Endodermal cell (in vitro differentiated cells): Measurements from ENCODE around the gene CASP6. TPM values are rescaled to one million over a fixed set of nuclear protein-coding genes. Genes with fewer than 3 reads are reported as not detected.

Source experiments
- DNase-seq: peaks from one replicate; pipeline ENCODE4 v3.0.0-alpha.2; 2017
- H3K27ac ChIP-seq: 2 replicates; pipeline ENCODE4 v1.5.1; 2013; ENCODE audit warnings: mild to moderate bottlenecking, low read depth, low read length, moderate library complexity
- H3K27me3 ChIP-seq: 2 replicates; pipeline ENCODE4 v1.6.1; 2013; ENCODE audit warnings: mild to moderate bottlenecking, low read length, moderate library complexity; ENCODE audit not compliant: insufficient read depth, control insufficient read depth, poor library complexity, severe bottlenecking
- H3K36me3 ChIP-seq: 2 replicates; pipeline ENCODE4 v1.7.0; 2013; ENCODE audit warnings: mild to moderate bottlenecking, low read length, moderate library complexity; ENCODE audit not compliant: control insufficient read depth, insufficient read depth
- H3K4me1 ChIP-seq: one replicate; pipeline ENCODE4 v1.7.0; 2013; ENCODE audit warnings: low read length; ENCODE audit not compliant: control insufficient read depth, insufficient read depth
- H3K4me3 ChIP-seq: 2 replicates; pipeline ENCODE4 v1.5.1; 2013; ENCODE audit warnings: mild to moderate bottlenecking, low read length, moderate library complexity
- H3K9ac ChIP-seq: 2 replicates; pipeline ENCODE4 v1.6.1; 2013; ENCODE audit warnings: mild to moderate bottlenecking, low read length, moderate library complexity; ENCODE audit not compliant: poor library complexity, severe bottlenecking; ENCODE audit errors: extremely low read depth
- H3K9me3 ChIP-seq: 2 replicates; pipeline ENCODE4 v1.6.1; 2013; ENCODE audit warnings: mild to moderate bottlenecking, low read length, moderate library complexity; ENCODE audit not compliant: control insufficient read depth
- H3K27ac Mint-ChIP-seq: 2 replicates; pipeline ENCODE4 v1.8.0; 2020; ENCODE audit warnings: mixed read lengths
- H3K27me3 Mint-ChIP-seq: 2 replicates; pipeline ENCODE4 v1.8.0; 2021; ENCODE audit warnings: mild to moderate bottlenecking, mixed read lengths; ENCODE audit not compliant: insufficient read depth
- H3K36me3 Mint-ChIP-seq: 2 replicates; pipeline ENCODE4 v1.8.0; 2020; ENCODE audit warnings: low read depth, mixed read lengths
- H3K4me1 Mint-ChIP-seq: 2 replicates; pipeline ENCODE4 v1.8.0; 2020; ENCODE audit warnings: mixed read lengths
- H3K4me3 Mint-ChIP-seq: 2 replicates; pipeline ENCODE4 v1.8.0; 2020; ENCODE audit warnings: mild to moderate bottlenecking, moderate library complexity, mixed read lengths
- H3K9me3 Mint-ChIP-seq: 2 replicates; pipeline ENCODE4 v1.8.0; 2020; ENCODE audit warnings: mild to moderate bottlenecking, mixed read lengths
- CTCF ChIP-seq: fragments of 200-600 bp; sonication (generic); conservative IDR thresholded peaks from 2 replicates; pipeline ENCODE4 v1.5.0; 2021; ENCODE audit warnings: antibody characterized with exemption, mild to moderate bottlenecking
- WGBS, 2 experiments: methylation state at CpG; one replicate each; pipeline versions ENCODE4 v1.1.5 to v1.1.7; 2013; ENCODE audit warnings: missing lambda C conversion rate in 2 of 2, mixed read lengths in 1 of 2; ENCODE audit not compliant: insufficient coverage in 1 of 2, insufficient read length in 1 of 2; 5-methylcytosine and 5-hydroxymethylcytosine counted together
- total RNA-seq, 2 donors: library from RNA; stranded (reverse); fragmentation: NEBNext Ultra II Directional in 1 of 2; extraction: Animal tissue kit (Norgen Biotek cat#: 25700) in 1 of 2; gene quantifications; 2 replicates in 1 of 2; 3 replicates in 1 of 2; pipeline ENCODE4 v1.2.1, GENCODE V29; 2021

Gene CASP6
- total RNA-seq, 2 donors from 2014 or later, result 20.9 to 21.8 TPM

- Mint-ChIP-seq H3K9me3 (no peaks in the 10 kb centered on the region), H3K36me3 (peaks cover 5% of the 10 kb centered on the region), H3K4me3 (peak overlapping the region; percentile 82), H3K27ac (no peak overlapping the region), H3K27me3 (peaks cover 24% of the 10 kb centered on the region), H3K4me1 (peaks cover 27% of the 10 kb centered on the region)
- DNase-seq, result no peak
- peaks cover 19% of the 10 kb centered on the region for H3K27me3 ChIP-seq
- peak overlapping the region; percentile 88 for H3K4me3 ChIP-seq
- no peak for TF ChIP-seq CTCF
- peaks cover 12% of the 10 kb centered on the region for H3K36me3 ChIP-seq
- no peaks in the 10 kb centered on the region for H3K9me3 ChIP-seq
- peak overlapping the region; percentile 82 for H3K9ac ChIP-seq
- no peaks in the 10 kb centered on the region for H3K4me1 ChIP-seq
- 23 to 49% methylated on average over 5 to 11 of the region's 11 CpGs for WGBS, 2 experiments
- H3K27ac ChIP-seq, result no peak overlapping the region
Observed at GRCh38 chr4:109703664-109704361, 568 bp upstream of the CASP6 start.

GRCh38 chr4:109701566-109702410 is 1.5 kb downstream of the CASP6 start:
- H3K9me3 Mint-ChIP-seq, result peaks cover 2% of the 10 kb centered on the region

More at GRCh38 chr4:109701566-109702410, 1.5 kb downstream of the CASP6 start:
- Mint-ChIP-seq H3K27me3 (peaks cover 39% of the 10 kb centered on the region), H3K36me3 (peaks cover 15% of the 10 kb centered on the region), H3K4me3 (peak overlapping the region; percentile 82), H3K27ac (peak overlapping the region; percentile 96), H3K4me1 (peaks cover 27% of the 10 kb centered on the region)
- H3K9me3 ChIP-seq, result no peaks in the 10 kb centered on the region
- peak; percentile 73 for DNase-seq
- H3K9ac ChIP-seq, result peak overlapping the region; percentile 82
- no peaks in the 10 kb centered on the region for H3K4me1 ChIP-seq
- H3K36me3 ChIP-seq, result peaks cover 10% of the 10 kb centered on the region
- peaks cover 30% of the 10 kb centered on the region for H3K27me3 ChIP-seq
- peak; percentile 27 for TF ChIP-seq CTCF
- H3K27ac ChIP-seq, result no peak overlapping the region
- WGBS, 2 experiments, result 48 to 68% methylated on average over 15 to 21 of the region's 21 CpGs
- H3K4me3 ChIP-seq, result peak overlapping the region; percentile 88
